Measurements from ENCODE around the gene YPEL2.

YPEL2 gene

DNA sequence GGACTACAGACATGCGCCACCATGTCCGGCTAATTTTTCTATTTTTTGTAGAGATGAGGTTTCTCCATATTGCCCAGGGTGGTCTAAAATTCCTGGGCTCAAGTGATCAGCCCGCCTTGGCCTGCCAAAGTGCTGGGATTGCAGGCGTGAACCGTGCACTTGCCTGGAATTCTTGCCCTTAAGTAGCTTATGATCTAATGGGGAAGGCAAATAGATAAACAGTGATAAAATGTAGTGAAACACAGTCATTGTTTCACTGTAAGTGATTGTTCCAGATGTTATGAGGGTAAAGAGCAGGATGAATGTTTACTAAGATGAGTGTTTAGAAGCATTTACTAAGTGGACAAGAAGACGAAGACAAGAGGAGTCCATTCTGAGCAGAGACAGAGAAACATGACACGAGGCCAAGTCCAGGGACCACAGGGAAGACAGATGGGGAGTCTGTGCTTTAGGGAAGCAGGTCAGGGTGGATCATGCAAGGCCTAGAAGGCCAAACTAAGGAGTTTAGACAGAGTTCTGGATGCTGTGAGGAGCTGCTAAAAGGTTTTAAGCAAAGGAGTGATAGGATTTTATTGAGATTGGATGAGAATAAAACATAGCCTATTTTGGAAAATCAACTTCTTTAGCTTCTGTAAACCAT is 36.9 kb downstream of the YPEL2 start:
- TF ChIP-seq, protein P1, sequence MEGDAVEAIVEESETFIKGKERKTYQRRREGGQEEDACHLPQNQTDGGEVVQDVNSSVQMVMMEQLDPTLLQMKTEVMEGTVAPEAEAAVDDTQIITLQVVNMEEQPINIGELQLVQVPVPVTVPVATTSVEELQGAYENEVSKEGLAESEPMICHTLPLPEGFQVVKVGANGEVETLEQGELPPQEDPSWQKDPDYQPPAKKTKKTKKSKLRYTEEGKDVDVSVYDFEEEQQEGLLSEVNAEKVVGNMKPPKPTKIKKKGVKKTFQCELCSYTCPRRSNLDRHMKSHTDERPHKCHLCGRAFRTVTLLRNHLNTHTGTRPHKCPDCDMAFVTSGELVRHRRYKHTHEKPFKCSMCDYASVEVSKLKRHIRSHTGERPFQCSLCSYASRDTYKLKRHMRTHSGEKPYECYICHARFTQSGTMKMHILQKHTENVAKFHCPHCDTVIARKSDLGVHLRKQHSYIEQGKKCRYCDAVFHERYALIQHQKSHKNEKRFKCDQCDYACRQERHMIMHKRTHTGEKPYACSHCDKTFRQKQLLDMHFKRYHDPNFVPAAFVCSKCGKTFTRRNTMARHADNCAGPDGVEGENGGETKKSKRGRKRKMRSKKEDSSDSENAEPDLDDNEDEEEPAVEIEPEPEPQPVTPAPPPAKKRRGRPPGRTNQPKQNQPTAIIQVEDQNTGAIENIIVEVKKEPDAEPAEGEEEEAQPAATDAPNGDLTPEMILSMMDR (IDR thresholded peaks at IDR 0.05; ENCODE audit: insufficient read depth, low read length): no peak
- TF ChIP-seq SPI1 (IDR thresholded peaks at IDR 0.05; ENCODE audit: borderline replicate concordance, low read depth) (no peak), GABPA (IDR thresholded peaks at IDR 0.05; ENCODE audit: low read depth) (no peak), POLR2AphosphoS5 (IDR thresholded peaks at IDR 0.05; ENCODE audit: low read depth) (no peak)
- TF ChIP-seq, protein P2, sequence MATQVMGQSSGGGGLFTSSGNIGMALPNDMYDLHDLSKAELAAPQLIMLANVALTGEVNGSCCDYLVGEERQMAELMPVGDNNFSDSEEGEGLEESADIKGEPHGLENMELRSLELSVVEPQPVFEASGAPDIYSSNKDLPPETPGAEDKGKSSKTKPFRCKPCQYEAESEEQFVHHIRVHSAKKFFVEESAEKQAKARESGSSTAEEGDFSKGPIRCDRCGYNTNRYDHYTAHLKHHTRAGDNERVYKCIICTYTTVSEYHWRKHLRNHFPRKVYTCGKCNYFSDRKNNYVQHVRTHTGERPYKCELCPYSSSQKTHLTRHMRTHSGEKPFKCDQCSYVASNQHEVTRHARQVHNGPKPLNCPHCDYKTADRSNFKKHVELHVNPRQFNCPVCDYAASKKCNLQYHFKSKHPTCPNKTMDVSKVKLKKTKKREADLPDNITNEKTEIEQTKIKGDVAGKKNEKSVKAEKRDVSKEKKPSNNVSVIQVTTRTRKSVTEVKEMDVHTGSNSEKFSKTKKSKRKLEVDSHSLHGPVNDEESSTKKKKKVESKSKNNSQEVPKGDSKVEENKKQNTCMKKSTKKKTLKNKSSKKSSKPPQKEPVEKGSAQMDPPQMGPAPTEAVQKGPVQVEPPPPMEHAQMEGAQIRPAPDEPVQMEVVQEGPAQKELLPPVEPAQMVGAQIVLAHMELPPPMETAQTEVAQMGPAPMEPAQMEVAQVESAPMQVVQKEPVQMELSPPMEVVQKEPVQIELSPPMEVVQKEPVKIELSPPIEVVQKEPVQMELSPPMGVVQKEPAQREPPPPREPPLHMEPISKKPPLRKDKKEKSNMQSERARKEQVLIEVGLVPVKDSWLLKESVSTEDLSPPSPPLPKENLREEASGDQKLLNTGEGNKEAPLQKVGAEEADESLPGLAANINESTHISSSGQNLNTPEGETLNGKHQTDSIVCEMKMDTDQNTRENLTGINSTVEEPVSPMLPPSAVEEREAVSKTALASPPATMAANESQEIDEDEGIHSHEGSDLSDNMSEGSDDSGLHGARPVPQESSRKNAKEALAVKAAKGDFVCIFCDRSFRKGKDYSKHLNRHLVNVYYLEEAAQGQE (IDR thresholded peaks at IDR 0.05; ENCODE audit: insufficient replicate concordance, low read depth): no peak
- Histone ChIP-seq H3K27ac (replicated peaks) (no peak overlapping the region), H3K4me3 (replicated peaks; ENCODE audit: insufficient read depth, low read length) (no peak overlapping the region), H3K27me3 (ENCODE audit: insufficient read depth, poor library complexity, severe bottlenecking) (no peaks in the 10 kb centered on the region)
- DNase-seq (ENCODE audit: low read depth in 1 of 2, low spot score in 1 of 2): no peak

DNA sequence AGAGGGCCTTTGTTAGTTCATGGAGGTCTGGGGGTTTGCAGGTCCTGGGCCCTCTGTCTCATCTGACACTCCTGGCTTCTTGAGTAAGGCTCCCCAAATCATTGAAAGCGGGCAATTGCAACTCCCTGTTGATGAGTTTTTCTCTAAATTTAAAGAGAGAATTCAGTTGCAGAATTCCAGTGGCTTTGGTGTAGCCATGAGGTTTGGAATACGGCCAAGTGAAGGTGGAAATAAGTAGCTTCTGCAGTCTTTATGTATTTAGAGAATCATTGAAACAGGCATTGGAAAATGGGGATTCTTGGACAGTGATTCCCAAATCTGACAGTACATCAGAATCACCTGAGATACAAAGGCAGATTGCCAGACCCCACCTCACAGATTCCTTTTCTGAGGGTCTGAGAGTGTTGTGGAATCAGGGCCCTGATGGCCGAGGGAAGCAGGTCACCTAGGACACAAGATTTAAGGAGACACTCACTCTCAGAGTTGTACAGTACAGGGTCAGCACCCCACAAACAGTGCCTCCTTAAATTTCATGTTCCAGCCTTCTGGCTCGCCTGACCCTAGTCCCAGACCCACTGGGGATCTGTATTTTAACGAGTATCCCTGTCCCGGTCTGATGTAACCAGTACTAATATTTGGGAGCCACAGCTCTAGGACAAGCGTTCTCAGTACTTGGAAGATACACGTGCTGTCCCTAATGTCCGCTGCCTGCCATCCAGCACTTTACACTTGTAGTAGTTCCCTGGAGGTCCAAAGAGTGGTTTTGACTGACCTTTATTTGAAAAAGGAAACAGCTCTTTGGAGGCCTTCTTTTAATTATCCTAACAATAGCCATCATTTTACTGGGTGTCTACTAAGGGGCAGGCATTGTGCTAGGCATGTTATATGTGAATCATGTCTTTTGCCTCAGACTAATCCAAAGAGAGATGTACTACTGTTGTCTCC is 37.8 kb downstream of the YPEL2 start:
- DNase-seq (ENCODE audit: low read depth in 1 of 2, low spot score in 1 of 2): no peak
- H3K4me3 ChIP-seq (replicated peaks; ENCODE audit: insufficient read depth, low read length): no peak overlapping the region
- no peak overlapping the region for H3K27ac ChIP-seq (replicated peaks)
- no peaks in the 10 kb centered on the region for H3K27me3 ChIP-seq (ENCODE audit: insufficient read depth, poor library complexity, severe bottlenecking)
- TF ChIP-seq SPI1 (IDR thresholded peaks at IDR 0.05; ENCODE audit: borderline replicate concordance, low read depth): no peak

DNA sequence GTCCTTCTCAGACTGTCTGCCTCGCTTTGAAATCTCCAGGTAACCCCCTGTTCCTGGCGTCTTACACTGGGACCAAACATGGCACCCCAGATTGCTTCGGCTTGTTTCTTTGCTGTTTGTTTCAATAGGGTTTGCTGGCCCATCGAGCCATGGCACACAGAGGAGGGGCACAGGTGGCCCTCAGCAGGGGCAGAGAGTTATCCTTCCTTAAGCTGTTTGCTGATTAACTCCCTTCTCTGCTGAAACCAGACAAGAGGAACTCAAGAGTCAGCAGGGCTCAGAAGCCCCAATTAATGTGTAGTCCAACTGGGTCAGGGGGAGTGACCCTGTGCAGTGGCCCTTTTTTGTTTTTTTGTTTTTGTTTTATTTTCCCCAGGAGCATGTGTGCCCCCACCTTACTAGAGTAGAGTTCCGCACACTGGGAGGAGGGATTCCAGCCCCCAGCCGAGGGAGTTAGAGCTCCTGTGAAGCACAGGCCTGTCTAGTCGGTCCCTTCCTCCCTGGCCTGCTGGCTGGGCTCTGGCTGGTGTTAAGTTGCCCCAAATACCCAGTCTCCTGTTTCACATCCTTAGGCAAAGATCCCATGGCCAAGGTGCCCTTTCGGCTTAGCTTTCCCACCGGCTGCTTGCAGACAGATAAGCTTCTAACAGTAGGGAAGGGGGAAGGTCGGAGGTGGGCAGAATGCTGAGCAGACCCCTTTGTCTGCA is 39.3 kb downstream of the YPEL2 start:
- TF ChIP-seq POLR2AphosphoS5 (IDR thresholded peaks at IDR 0.05; ENCODE audit: low read depth) (no peak), SPI1 (IDR thresholded peaks at IDR 0.05; ENCODE audit: borderline replicate concordance, low read depth) (no peak), GABPA (IDR thresholded peaks at IDR 0.05; ENCODE audit: low read depth) (no peak)
- TF ChIP-seq, protein P1 (IDR thresholded peaks at IDR 0.05; ENCODE audit: insufficient read depth, low read length): no peak
- TF ChIP-seq, protein P2 (IDR thresholded peaks at IDR 0.05; ENCODE audit: insufficient replicate concordance, low read depth): no peak

More for the DNA sequence above, 39.3 kb downstream of the YPEL2 start:
- DNase-seq (ENCODE audit: low read depth in 1 of 2, low spot score in 1 of 2): no peak
- Histone ChIP-seq H3K27me3 (ENCODE audit: insufficient read depth, poor library complexity, severe bottlenecking) (no peaks in the 10 kb centered on the region), H3K27ac (replicated peaks) (peak overlapping the region; percentile 44), H3K4me3 (replicated peaks; ENCODE audit: insufficient read depth, low read length) (no peak overlapping the region)

All from HL-60 (cell line).